Measurements from ENCODE around the gene FMN1. TPM values are rescaled to one million over a fixed set of nuclear protein-coding genes. Genes with fewer than 3 reads are reported as not detected.

Gene FMN1
- total RNA-seq, 1 donor from 2014 or later = 20.1 TPM

- H3K4me3 ChIP-seq = no peak overlapping the region
- intact Hi-C loops (cut with DNase I) = no loop called here
- no peaks in the 10 kb centered on the region for H3K4me1 ChIP-seq
- TF ChIP-seq POLR2A (IDR thresholded peaks at IDR 0.05) = no peak
- no peak for TF ChIP-seq CTCF (IDR thresholded peaks at IDR 0.05)
- no peak for TF ChIP-seq POLR2AphosphoS5 (IDR thresholded peaks at IDR 0.05; ENCODE audit: insufficient read depth in 1 of 2, low read depth in 1 of 2)
- DNase-seq (ENCODE audit: extremely low spot score in 2 of 2) = no peak
- no peak overlapping the region for H3K27ac ChIP-seq
- no peaks in the 10 kb centered on the region for H3K27me3 ChIP-seq
- H3K9me3 ChIP-seq = no peaks in the 10 kb centered on the region
- H3K36me3 ChIP-seq = no peaks in the 10 kb centered on the region
Observed at GRCh38 chr15:33114374-33114717, 80.2 kb downstream of the FMN1 start.

- intact Hi-C loops (cut with DNase I) = no loop called here
- Histone ChIP-seq H3K36me3 (no peaks in the 10 kb centered on the region), H3K27me3 (no peaks in the 10 kb centered on the region), H3K4me1 (no peaks in the 10 kb centered on the region), H3K9me3 (no peaks in the 10 kb centered on the region), H3K27ac (no peak overlapping the region), H3K4me3 (no peak overlapping the region)
- no peak for DNase-seq (ENCODE audit: extremely low spot score in 2 of 2)
- no peak for TF ChIP-seq POLR2A (IDR thresholded peaks at IDR 0.05)
- TF ChIP-seq POLR2AphosphoS5 (IDR thresholded peaks at IDR 0.05; ENCODE audit: insufficient read depth in 1 of 2, low read depth in 1 of 2) = no peak
- TF ChIP-seq CTCF (IDR thresholded peaks at IDR 0.05) = no peak
Observed at GRCh38 chr15:33113666-33114373, 80.7 kb downstream of the FMN1 start.

DNA sequence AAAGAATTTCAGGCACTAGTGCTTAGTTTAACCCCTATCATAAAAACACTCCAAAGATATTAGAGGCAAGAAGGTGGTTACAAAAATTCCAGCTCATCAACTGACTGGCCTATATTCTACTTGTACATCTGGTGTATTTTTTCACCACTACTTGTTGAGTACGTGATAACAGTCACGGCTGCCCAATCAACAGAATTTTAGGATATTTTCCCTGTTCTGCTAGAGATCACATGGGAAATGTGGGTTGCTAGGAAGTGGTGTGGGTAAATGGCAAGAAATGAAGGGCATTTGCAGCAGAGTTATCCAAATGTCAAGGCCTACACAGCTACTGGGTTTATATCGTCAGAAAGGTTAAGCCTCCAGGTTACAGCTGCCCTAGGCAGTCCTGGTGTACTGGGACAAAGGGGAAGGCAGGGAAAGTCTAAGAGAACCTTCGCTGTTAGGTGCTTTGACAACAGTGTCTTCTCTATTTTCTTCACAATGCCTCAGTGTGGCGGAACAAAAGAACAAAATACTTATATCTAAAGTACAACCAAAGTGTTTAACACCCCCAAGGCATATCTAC is 81.9 kb downstream of the FMN1 start:
- Histone ChIP-seq H3K27ac (no peak overlapping the region), H3K9me3 (no peaks in the 10 kb centered on the region), H3K4me1 (no peaks in the 10 kb centered on the region), H3K36me3 (no peaks in the 10 kb centered on the region), H3K4me3 (no peak overlapping the region), H3K27me3 (no peaks in the 10 kb centered on the region)
- intact Hi-C loops (cut with DNase I) = no loop called here
- DNase-seq (ENCODE audit: extremely low spot score in 2 of 2) = no peak
- TF ChIP-seq POLR2A (IDR thresholded peaks at IDR 0.05) = no peak
- no peak for TF ChIP-seq POLR2AphosphoS5 (IDR thresholded peaks at IDR 0.05; ENCODE audit: insufficient read depth in 1 of 2, low read depth in 1 of 2)
- TF ChIP-seq CTCF (IDR thresholded peaks at IDR 0.05) = no peak

GRCh38 chr15:33111041-33111451 is 83.5 kb downstream of the FMN1 start:
- intact Hi-C loops (cut with DNase I) = no loop called here

More at GRCh38 chr15:33111041-33111451, 83.5 kb downstream of the FMN1 start:
- Histone ChIP-seq H3K4me1 (no peaks in the 10 kb centered on the region), H3K36me3 (no peaks in the 10 kb centered on the region), H3K4me3 (no peak overlapping the region), H3K27ac (no peak overlapping the region), H3K27me3 (no peaks in the 10 kb centered on the region), H3K9me3 (no peaks in the 10 kb centered on the region)
- DNase-seq (ENCODE audit: extremely low spot score in 2 of 2) = no peak
- no peak for TF ChIP-seq POLR2AphosphoS5 (IDR thresholded peaks at IDR 0.05; ENCODE audit: insufficient read depth in 1 of 2, low read depth in 1 of 2)
- TF ChIP-seq POLR2A (IDR thresholded peaks at IDR 0.05) = no peak
- TF ChIP-seq CTCF (IDR thresholded peaks at IDR 0.05) = no peak

All from vagina (tissue), 2 donors.